NCI-H345 treated with DMSO at 0.1 percent for 48 hours (cell line): ENCODE results near the gene VENTX.
"Not testable (repeated sequence)": the region's sequence is repeated elsewhere in the genome, so short reads cannot be mapped to it uniquely, and the experiment has no call there.

Experiments used
- DNase-seq: peaks from one replicate; lab custom pipeline; 2025; ENCODE audit not compliant: unreplicated experiment; lab: John Stamatoyannopoulos, UW

VENTX gene

DNA sequence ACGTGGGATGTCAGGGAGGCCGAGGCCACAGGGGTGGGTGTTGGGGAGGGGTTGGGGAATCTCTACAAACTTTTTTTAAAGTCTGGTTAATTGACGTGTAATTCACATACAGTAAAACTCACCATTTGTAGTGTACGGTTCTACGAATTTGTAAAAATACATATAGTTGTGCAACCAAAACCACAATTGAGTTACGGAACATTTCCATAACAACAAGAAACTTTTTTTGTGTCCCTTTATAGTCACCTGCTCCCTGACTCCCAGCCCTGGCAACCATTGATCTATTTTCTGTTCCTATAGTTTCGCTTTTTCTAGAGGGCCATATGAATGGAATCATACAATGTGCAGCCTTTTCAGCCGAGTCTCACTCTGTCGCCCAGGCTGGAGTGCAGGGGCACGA lies 2.9 kb upstream of the VENTX start:
- not testable (repeated sequence) for DNase-seq

DNA sequence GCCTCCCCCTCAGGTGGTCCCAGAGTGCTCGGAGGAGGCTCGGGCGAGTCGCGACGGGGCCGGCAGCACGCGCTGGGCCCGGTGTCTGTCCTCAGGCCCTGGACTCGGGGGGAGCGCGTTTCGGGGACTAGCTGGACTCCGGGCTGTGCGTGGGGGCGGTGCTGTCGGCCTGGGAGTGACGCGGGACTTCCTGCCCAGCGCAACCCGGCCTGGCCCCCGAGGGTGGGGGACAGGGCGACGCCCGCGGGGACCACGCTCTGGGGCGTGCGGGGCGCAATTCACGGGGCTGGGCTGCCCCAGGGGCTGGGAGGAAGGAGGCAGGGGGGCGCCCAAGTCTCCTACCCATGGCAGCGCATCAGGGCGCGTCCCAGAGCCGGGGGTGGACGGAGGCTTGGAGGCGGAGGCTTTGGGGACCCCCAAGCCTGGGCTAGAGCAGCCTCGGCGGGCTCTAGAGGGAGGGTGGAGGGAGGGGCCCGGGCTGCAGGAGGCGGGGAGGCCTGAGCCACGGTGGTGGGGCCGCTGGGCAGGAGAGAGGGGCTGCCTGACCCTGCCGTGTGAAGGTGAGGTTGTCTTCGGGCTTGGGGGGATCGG lies 2.3 kb upstream of the VENTX start:
- DNase-seq: no peak

GRCh38 chr10:133235932-133236331 lies 1.7 kb upstream of the VENTX start:
- DNase-seq: no peak

- DNase-seq: no peak
Observed at GRCh38 chr10:133236401-133237240, 1.0 kb upstream of the VENTX start.

GRCh38 chr10:133237241-133237587 lies 441 bp upstream of the VENTX start:
- DNase-seq: no peak

- no peak for DNase-seq
Observed at GRCh38 chr10:133238466-133238804, 780 bp downstream of the VENTX start.

DNA sequence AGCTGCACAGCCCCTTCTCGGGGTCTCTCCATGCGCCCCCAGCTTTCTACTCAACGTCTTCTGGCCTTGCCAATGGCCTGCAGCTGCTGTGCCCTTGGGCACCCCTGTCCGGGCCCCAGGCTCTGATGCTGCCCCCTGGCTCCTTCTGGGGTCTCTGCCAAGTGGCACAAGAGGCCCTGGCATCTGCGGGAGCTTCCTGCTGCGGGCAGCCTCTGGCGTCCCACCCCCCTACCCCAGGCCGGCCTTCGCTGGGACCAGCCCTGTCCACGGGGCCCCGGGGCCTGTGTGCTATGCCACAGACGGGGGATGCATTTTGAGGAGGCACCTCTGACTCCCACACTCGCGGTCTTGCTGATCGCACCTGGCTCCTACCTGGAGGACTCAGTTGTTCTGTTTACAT lies 2.3 kb downstream of the VENTX start:
- no peak for DNase-seq

GRCh38 chr10:133241501-133242205 lies 4.0 kb downstream of the VENTX start:
- DNase-seq: no peak

- DNase-seq: no peak
Observed at GRCh38 chr10:133242611-133243356, 5.1 kb downstream of the VENTX start.

- no peak for DNase-seq
Observed at GRCh38 chr10:133243593-133243992, 5.9 kb downstream of the VENTX start.

- no peak for DNase-seq
Observed at GRCh38 chr10:133245439-133246235, 8.0 kb downstream of the VENTX start.

- DNase-seq: no peak
Observed at GRCh38 chr10:133246236-133246626, 8.6 kb downstream of the VENTX start.

- DNase-seq: no peak
Observed at GRCh38 chr10:133247681-133248333, 10.2 kb downstream of the VENTX start.

DNA sequence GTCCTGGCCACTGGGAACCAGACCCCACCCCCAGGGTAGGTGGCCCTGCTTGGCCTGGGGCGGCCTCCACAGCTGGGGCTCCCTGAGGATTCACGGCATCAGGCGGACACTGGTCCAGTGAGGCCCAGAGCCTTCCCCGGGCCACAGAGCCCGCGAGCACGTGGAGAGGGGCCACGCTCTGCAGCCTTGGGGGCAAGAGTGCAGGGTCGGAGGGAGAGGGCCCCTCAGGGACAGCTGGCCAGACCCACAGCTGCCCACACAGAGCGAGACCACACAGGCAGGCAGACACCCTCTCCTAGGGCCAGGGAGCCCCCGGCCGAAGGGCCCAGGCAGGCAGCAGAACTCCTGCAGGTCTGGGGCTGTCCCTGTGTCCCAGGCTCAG lies 10.7 kb downstream of the VENTX start:
- DNase-seq: no peak

DNA sequence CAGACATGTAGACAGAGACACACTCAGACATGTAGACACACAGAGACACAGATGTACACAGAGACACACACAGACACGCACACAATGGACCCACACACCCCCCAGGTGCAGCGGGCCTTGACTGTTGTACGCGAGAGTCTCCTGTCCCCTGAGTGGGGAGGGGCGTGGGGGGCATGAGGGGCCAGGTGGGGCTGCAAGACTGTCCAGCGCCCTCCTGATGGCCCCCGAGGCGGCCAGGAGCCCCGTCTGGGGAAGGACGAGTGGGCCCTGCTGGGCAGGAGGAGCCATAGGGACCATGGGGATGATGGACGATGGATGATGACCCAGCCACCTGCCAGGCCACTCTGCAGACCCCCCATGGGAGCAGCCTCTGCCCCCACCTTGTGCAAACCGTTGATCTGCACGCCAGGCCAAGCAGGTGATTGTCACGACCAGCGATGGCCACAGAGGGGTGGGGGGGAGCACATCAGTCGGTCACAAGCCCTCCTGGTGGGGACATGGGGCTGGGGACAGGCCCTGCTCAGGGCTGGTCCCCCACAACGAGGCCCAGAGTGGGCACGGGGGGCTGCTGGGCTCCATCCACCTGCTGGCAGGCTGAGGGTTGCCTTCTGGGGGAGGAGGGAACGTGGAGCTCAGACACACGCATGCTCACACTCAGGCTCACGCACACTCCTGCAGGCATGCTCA lies 11.6 kb downstream of the VENTX start:
- no peak for DNase-seq

DNA sequence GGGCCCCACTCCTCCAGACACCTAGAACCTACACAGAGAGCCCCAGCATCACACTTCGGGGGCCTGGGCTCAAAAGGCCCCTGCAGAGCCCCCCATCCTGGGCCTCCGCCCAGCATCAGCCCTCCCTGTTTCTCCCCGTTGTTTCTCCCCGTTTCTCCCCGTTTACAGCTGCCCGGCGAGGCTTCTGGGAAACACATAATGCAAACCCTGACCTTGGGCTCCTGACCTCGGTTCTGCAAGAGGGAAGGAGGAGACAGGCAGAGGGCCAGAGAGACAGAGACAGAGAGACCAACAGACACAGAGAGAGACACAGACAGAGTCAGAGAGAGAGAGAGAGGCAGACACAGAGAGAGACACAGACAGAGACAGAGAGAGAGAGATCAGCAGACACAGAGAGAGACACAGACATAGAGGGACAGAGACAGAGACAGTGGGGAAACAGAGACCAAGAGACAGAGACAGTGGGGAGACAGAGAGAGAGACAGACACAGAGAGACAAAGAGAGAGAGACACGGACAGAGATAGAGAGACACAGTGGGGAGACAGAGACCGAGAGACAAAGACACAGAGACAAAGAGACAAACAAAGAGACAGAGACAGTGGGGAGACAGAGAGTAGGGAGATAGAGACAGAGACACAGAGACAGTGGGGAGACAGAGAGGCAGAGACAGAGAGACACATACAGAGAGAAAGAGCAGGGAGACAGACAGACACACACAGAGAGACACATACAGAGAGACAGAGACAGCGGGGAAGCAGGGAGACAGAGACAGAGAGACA lies 12.5 kb downstream of the VENTX start:
- no peak for DNase-seq

DNA sequence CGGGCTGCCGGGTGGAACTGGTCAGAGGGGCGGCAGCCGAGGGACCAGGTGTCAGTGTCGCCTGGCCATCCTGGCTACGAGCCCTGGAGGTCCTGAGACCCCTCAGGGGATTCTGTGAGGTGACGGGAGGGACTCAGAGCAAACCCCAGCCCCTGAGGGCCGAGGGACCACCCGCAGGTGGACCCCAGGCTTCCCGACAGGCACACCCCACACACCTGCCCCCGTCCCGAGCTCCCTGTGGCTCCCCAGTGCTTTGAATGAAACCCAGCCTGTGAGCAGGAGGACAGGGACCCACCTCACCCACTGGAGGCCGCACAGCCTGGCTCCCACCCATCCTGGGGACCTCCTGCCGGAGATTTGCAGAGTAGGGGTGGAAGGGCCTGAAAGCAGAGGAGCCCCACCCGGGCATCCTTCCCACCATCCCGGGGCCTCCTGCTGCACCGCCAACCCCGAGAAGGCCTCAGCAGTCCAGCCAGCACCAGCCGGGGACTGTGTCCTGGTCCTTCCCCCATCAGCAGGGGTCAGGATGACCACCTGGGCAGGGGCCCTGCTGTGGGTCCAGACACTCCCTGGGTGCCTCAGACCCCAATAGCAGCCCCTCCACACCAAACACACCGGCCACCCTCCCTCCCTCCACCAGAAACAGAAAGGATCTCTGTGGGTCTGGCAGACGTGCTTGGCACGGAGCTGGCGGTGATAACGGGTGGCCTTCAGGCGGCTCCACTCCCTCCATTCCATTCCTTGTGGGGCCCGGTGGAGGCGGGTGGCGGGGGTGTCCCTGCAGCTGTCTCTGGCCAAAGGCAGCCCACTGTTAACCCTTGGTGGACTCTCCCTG lies 13.9 kb downstream of the VENTX start:
- no peak for DNase-seq

- DNase-seq: no peak
Observed at GRCh38 chr10:133252223-133252552, 14.5 kb downstream of the VENTX start.
